ENCODE results near the gene ACD. TPM values are rescaled to one million over a fixed set of nuclear protein-coding genes. Genes with fewer than 3 reads are reported as not detected.

Gene ACD
- total RNA-seq, 1 donor from 2014 or later, result 16.6 TPM

GRCh38 chr16:67648088-67648763 lies 11.8 kb downstream of the ACD start:
- Histone ChIP-seq H3K9me3 (no peaks in the 10 kb centered on the region), H3K4me1 (peaks cover 14% of the 10 kb centered on the region), H3K27ac (no peak overlapping the region), H3K36me3 (no peaks in the 10 kb centered on the region), H3K4me3 (no peak overlapping the region), H3K27me3 (ENCODE audit: low read depth) (peaks cover 73% of the 10 kb centered on the region)
- TF ChIP-seq CTCF (IDR thresholded peaks at IDR 0.05), result no peak
- DNase-seq (peak; percentile 33), ATAC-seq (no peak)
- intact Hi-C loops (cut with DNase I), result no loop called here

GRCh38 chr16:67647681-67648080 lies 12.4 kb downstream of the ACD start:
- H3K27ac ChIP-seq, result no peak overlapping the region
- H3K27me3 ChIP-seq (ENCODE audit: low read depth), result peaks cover 72% of the 10 kb centered on the region
- no peak for TF ChIP-seq CTCF (IDR thresholded peaks at IDR 0.05)
- no peak overlapping the region for H3K4me3 ChIP-seq
- no peaks in the 10 kb centered on the region for H3K36me3 ChIP-seq
- DNase-seq, result peak; percentile 35
- no peaks in the 10 kb centered on the region for H3K9me3 ChIP-seq
- ATAC-seq, result no peak
- intact Hi-C loops (cut with DNase I), result no loop called here
- H3K4me1 ChIP-seq, result peaks cover 13% of the 10 kb centered on the region

GRCh38 chr16:67647111-67647651 lies 12.9 kb downstream of the ACD start:
- H3K36me3 ChIP-seq, result no peaks in the 10 kb centered on the region
- H3K27ac ChIP-seq, result no peak overlapping the region
- no peak for TF ChIP-seq CTCF (IDR thresholded peaks at IDR 0.05)
- DNase-seq, result peak; percentile 27
- no peaks in the 10 kb centered on the region for H3K9me3 ChIP-seq
- intact Hi-C loops (cut with DNase I), result no loop called here
- no peak for ATAC-seq
- H3K27me3 ChIP-seq (ENCODE audit: low read depth), result peaks cover 71% of the 10 kb centered on the region
- H3K4me3 ChIP-seq, result no peak overlapping the region
- H3K4me1 ChIP-seq, result peaks cover 15% of the 10 kb centered on the region

- peaks cover 57% of the 10 kb centered on the region for H3K27me3 ChIP-seq (ENCODE audit: low read depth)
- no peaks in the 10 kb centered on the region for H3K36me3 ChIP-seq
- no peak for TF ChIP-seq CTCF (IDR thresholded peaks at IDR 0.05)
- peaks cover 24% of the 10 kb centered on the region for H3K4me1 ChIP-seq
- ATAC-seq (no peak), DNase-seq (no peak)
- H3K9me3 ChIP-seq, result no peaks in the 10 kb centered on the region
- peak overlapping the region; percentile 51 for H3K27ac ChIP-seq
- H3K4me3 ChIP-seq, result peak overlapping the region; percentile 50
- intact Hi-C loops (cut with DNase I), result no loop called here
Measured at GRCh38 chr16:67645397-67646121, 14.5 kb downstream of the ACD start.

- Histone ChIP-seq H3K9me3 (no peaks in the 10 kb centered on the region), H3K4me1 (peaks cover 28% of the 10 kb centered on the region), H3K36me3 (peaks cover 7% of the 10 kb centered on the region), H3K27me3 (ENCODE audit: low read depth) (peaks cover 45% of the 10 kb centered on the region), H3K4me3 (no peak overlapping the region), H3K27ac (no peak overlapping the region)
- ATAC-seq (no peak), DNase-seq (no peak)
- no peak for TF ChIP-seq CTCF (IDR thresholded peaks at IDR 0.05)
- intact Hi-C loops (cut with DNase I), result no loop called here
Measured at GRCh38 chr16:67644038-67644437, 16.0 kb downstream of the ACD start.

All from lower lobe of right lung (tissue), 2 donors.